SK-N-SH (cell line): ENCODE measurements around the gene VAPB. TPM values are rescaled to one million over a fixed set of nuclear protein-coding genes. Genes with fewer than 3 reads are reported as not detected.

Source experiments
- CTCF ChIA-PET: fragments of 300-600, 350-600 bp; formaldehyde crosslinking; extraction: SDS; loops from one replicate; lab custom pipeline; 2021; lab: Yijun Ruan, JAX
- POLR2A ChIA-PET: fragments of 350-600 bp; sonication (Branson Sonifier 250); formaldehyde crosslinking; extraction: SDS; loops from one replicate; lab custom pipeline; 2020; ENCODE audit warnings: antibody characterized with exemption, inconsistent platforms; lab: Yijun Ruan, JAX
- DNase-seq: peaks from one replicate; pipeline ENCODE4 v3.0.0; 2012
- H2AFZ ChIP-seq: fragments of 200-600 bp; sonication (generic); 2 replicates; pipeline ENCODE4 v1.8.1; 2016; ENCODE audit warnings: antibody characterized with exemption, mild to moderate bottlenecking, low read depth
- H3F3A ChIP-seq: fragments of 200-600 bp; sonication (generic); replicated peaks from 2 replicates; pipeline ENCODE3; 2016; ENCODE audit warnings: antibody characterized with exemption, mild to moderate bottlenecking; ENCODE audit not compliant: insufficient read depth
- H3K27ac ChIP-seq, 2 experiments: fragments of 200-500 bp in 1 of 2; fragments of 200-600 bp in 1 of 2; sonication (Bioruptor generic) in 1 of 2; sonication (generic), shearing (Covaris generic) in 1 of 2; 2 replicates each; pipeline versions ENCODE4 v1.5.1 to v1.6.1; 2014 to 2016; ENCODE audit warnings: low read depth in 2 of 2, inconsistent platforms in 1 of 2, low read length in 1 of 2, mild to moderate bottlenecking in 1 of 2, mixed read lengths in 1 of 2
- H3K27me3 ChIP-seq: fragments of 200-600 bp; sonication (generic), shearing (Covaris generic); 2 replicates; pipeline ENCODE4 v1.6.1; 2016; ENCODE audit warnings: mixed run types; ENCODE audit not compliant: insufficient read depth
- H3K36me3 ChIP-seq, 2 experiments: fragments of 200-500 bp in 1 of 2; fragments of 200-600 bp in 1 of 2; sonication (Bioruptor generic) in 1 of 2; sonication (generic) in 1 of 2; replicated peaks in 1 of 2; 2 replicates each; pipeline versions ENCODE3 to v1.5.1; 2014 to 2016; ENCODE audit warnings: low read length in 1 of 2, mild to moderate bottlenecking in 1 of 2; ENCODE audit not compliant: insufficient read depth in 2 of 2, control insufficient read depth in 1 of 2
- H3K4me1 ChIP-seq, 2 experiments: fragments of 200-500 bp in 1 of 2; fragments of 200-600 bp in 1 of 2; sonication (Bioruptor generic) in 1 of 2; sonication (generic), shearing (Covaris generic) in 1 of 2; 2 replicates each; pipeline versions ENCODE4 v1.5.1 to v1.6.1; 2014 to 2016; ENCODE audit warnings: low read depth in 1 of 2, low read length in 1 of 2, mixed run types in 1 of 2; ENCODE audit not compliant: insufficient read depth in 2 of 2, control insufficient read depth in 1 of 2
- H3K4me2 ChIP-seq: fragments of 200-600 bp; sonication (generic), shearing (Covaris generic); 2 replicates; pipeline ENCODE4 v1.6.1; 2017; ENCODE audit warnings: mixed run types
- H3K4me3 ChIP-seq, 2 experiments: fragments of 200-500 bp in 1 of 2; fragments of 200-600 bp in 1 of 2; sonication (Bioruptor generic) in 1 of 2; sonication (generic), shearing (Covaris generic) in 1 of 2; 2 replicates each; pipeline versions ENCODE4 v1.5.1 to v1.8.1; 2014 to 2016; ENCODE audit warnings: low read depth in 2 of 2, inconsistent platforms in 1 of 2, low read length in 1 of 2, mild to moderate bottlenecking in 1 of 2, mixed read lengths in 1 of 2, moderate library complexity in 1 of 2
- H3K79me2 ChIP-seq: fragments of 200-600 bp; sonication (generic); 2 replicates; pipeline ENCODE4 v1.8.1; 2017; ENCODE audit warnings: mild to moderate bottlenecking; ENCODE audit not compliant: insufficient read depth
- H3K9ac ChIP-seq: fragments of 200-600 bp; sonication (generic); 2 replicates; pipeline ENCODE4 v1.6.1; 2017; ENCODE audit warnings: mixed run types
- H3K9me2 ChIP-seq: fragments of 200-600 bp; sonication (generic); 2 replicates; pipeline ENCODE4 v1.6.1; 2017; ENCODE audit warnings: mixed run types
- H3K9me3 ChIP-seq: fragments of 200-600 bp; sonication (generic); 2 replicates; pipeline ENCODE4 v1.6.1; 2017; ENCODE audit warnings: mixed run types, mild to moderate bottlenecking, moderate library complexity
- H4K20me1 ChIP-seq: fragments of 200-600 bp; sonication (generic); 2 replicates; pipeline ENCODE4 v1.6.1; 2017; ENCODE audit warnings: mild to moderate bottlenecking, mixed run types; ENCODE audit not compliant: insufficient read depth
- CHD2 ChIP-seq: fragments of 150-350 bp; IDR thresholded peaks from 2 replicates; pipeline ENCODE4 v1.6.1; 2018; ENCODE audit warnings: low read length; ENCODE audit not compliant: partially characterized antibody
- EP300 ChIP-seq, 2 experiments: IDR thresholded peaks; 2 replicates each; pipeline versions ENCODE4 v1.4.0 to v1.6.1; 2012; ENCODE audit warnings: borderline replicate concordance in 1 of 2, low read depth in 1 of 2, low read length in 1 of 2
- EZH2phosphoT487 ChIP-seq: fragments of 200-600 bp; sonication (generic); IDR thresholded peaks from 2 replicates; pipeline ENCODE4 v1.6.1; 2017; ENCODE audit warnings: low read depth, mixed run types, mild to moderate bottlenecking, antibody characterized with exemption, moderate library complexity, borderline replicate concordance
- FOSL2 ChIP-seq: IDR thresholded peaks from 2 replicates; pipeline ENCODE4 v1.4.0; 2012; ENCODE audit warnings: low read depth, mild to moderate bottlenecking, moderate library complexity, borderline replicate concordance
- FOXM1 ChIP-seq: IDR thresholded peaks from 2 replicates; pipeline ENCODE4 v1.4.0; 2012; ENCODE audit warnings: low read depth, mild to moderate bottlenecking
- MEF2A ChIP-seq: IDR thresholded peaks from 2 replicates; pipeline ENCODE4 v1.4.0; 2012; ENCODE audit warnings: low read depth, borderline replicate concordance
- NFIC ChIP-seq: IDR thresholded peaks from 2 replicates; pipeline ENCODE4 v1.4.0; 2012; ENCODE audit warnings: borderline replicate concordance
- POLR2AphosphoS5 ChIP-seq: IDR thresholded peaks from 2 replicates; pipeline ENCODE4 v1.6.1; 2012; ENCODE audit warnings: low read depth, low read length
- RAD21 ChIP-seq: IDR thresholded peaks from 2 replicates; pipeline ENCODE4 v1.6.1; 2012; ENCODE audit warnings: mild to moderate bottlenecking, low read length
- RFX5 ChIP-seq: IDR thresholded peaks from 2 replicates; pipeline ENCODE4 v1.6.1; 2012; ENCODE audit warnings: mild to moderate bottlenecking, improper control_type of control experiment, low read length
- RXRA ChIP-seq: IDR thresholded peaks from 2 replicates; pipeline ENCODE4 v1.4.0; 2012; ENCODE audit warnings: low read depth, mild to moderate bottlenecking, borderline replicate concordance
- SIN3A ChIP-seq: IDR thresholded peaks from 2 replicates; pipeline ENCODE4 v1.6.1; 2012; ENCODE audit warnings: low read depth, mild to moderate bottlenecking, low read length, moderate library complexity, borderline replicate concordance
- SMC3 ChIP-seq: IDR thresholded peaks from 2 replicates; pipeline ENCODE4 v1.6.1; 2012; ENCODE audit warnings: low read depth, low read length, improper control_type of control experiment
- TEAD4 ChIP-seq: IDR thresholded peaks from 2 replicates; pipeline ENCODE4 v1.4.0; 2012; ENCODE audit warnings: mild to moderate bottlenecking, borderline replicate concordance; ENCODE audit not compliant: insufficient read depth
- polyA plus RNA-seq, 3 experiments: library from polyadenylated mRNA; depleted of rRNA; stranded (reverse); fragments of >200 nt; gene quantifications; 2 replicates each; pipeline ENCODE4 v1.2.3, GENCODE V29; 2012
- TF ChIP-seq, protein P1 (sequence below): IDR thresholded peaks from 2 replicates; pipeline ENCODE4 v1.4.0; 2012; ENCODE audit warnings: low read depth
- TF ChIP-seq, protein P2 (sequence below): IDR thresholded peaks from 2 replicates; pipeline ENCODE4 v1.4.0; 2012; ENCODE audit warnings: low read depth, borderline replicate concordance
- TF ChIP-seq, protein P3 (sequence below): fragments of 200-600 bp; sonication (generic); IDR thresholded peaks from 2 replicates; pipeline ENCODE4 v1.6.1; 2017; ENCODE audit warnings: antibody characterized with exemption, mild to moderate bottlenecking, moderate library complexity
- TF ChIP-seq, protein P4 (sequence below): IDR thresholded peaks from 2 replicates; pipeline ENCODE4; 2012

The VAPB gene
- polyA plus RNA-seq, 1 of the 3 experiments (the other 2 are of a cell fraction), result 16.9 TPM

DNA sequence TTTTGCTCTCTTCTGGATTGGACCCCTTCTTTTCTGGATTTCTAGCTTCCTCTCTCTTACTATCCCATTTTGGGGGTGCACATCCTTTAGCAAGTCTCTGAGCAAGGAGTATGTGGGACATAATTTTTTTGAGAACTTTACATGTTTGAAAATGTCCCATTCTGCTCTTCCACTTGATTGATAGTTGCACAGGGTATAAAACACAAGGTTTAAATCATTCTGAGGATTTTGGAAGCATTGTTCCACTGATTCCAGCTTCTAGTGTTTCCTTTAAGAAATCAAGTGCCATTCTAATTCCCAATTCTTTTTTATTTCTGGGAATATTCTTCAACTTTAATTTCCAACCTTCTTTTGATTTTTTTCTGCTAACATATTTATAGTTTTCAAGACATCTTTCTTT is 65.4 kb downstream of the VAPB start:
- ChIA-PET POLR2A (interaction anchor here (0.6 kb wide), 2 partner anchors 117 to 237 kb away, joined by 3 read pairs; no protein-coding TSS in a partner anchor), CTCF (no interaction called here)
- Histone ChIP-seq H3K9me2 (no peaks in the 10 kb centered on the region), H3K9ac (no peak overlapping the region), H3K4me3 (no peak overlapping the region), H4K20me1 (no peaks in the 10 kb centered on the region), H3K36me3 (peaks cover 5 to 33% of the 10 kb centered on the region in 2 experiments), H2AFZ (no peak overlapping the region), H3K79me2 (peaks cover 15% of the 10 kb centered on the region; the same call in 1 of the 2 replicates), H3K4me1 (peaks cover 24 to 37% of the 10 kb centered on the region in 2 experiments), H3K27me3 (no peaks in the 10 kb centered on the region), H3F3A (peaks cover 19% of the 10 kb centered on the region), H3K27ac (no peak overlapping the region), H3K9me3 (peaks cover 7% of the 10 kb centered on the region; the same call in 1 of the 2 replicates), H3K4me2 (no peak overlapping the region)
- TF ChIP-seq TEAD4 (no peak), FOXM1 (no peak), NFIC (no peak), FOSL2 (no peak), EZH2phosphoT487 (no peak), MEF2A (no peak), SMC3 (no peak), RAD21 (no peak), SIN3A (no peak), CHD2 (no peak), RXRA (no peak), RFX5 (no peak), EP300 (IDR thresholded peaks at IDR 0.05; ENCODE audit: borderline replicate concordance in 1 of 2, low read depth in 1 of 2, low read length in 1 of 2) (no peak), POLR2AphosphoS5 (no peak)
- TF ChIP-seq, protein P1, sequence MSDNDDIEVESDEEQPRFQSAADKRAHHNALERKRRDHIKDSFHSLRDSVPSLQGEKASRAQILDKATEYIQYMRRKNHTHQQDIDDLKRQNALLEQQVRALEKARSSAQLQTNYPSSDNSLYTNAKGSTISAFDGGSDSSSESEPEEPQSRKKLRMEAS, result no peak
- TF ChIP-seq, protein P2, sequence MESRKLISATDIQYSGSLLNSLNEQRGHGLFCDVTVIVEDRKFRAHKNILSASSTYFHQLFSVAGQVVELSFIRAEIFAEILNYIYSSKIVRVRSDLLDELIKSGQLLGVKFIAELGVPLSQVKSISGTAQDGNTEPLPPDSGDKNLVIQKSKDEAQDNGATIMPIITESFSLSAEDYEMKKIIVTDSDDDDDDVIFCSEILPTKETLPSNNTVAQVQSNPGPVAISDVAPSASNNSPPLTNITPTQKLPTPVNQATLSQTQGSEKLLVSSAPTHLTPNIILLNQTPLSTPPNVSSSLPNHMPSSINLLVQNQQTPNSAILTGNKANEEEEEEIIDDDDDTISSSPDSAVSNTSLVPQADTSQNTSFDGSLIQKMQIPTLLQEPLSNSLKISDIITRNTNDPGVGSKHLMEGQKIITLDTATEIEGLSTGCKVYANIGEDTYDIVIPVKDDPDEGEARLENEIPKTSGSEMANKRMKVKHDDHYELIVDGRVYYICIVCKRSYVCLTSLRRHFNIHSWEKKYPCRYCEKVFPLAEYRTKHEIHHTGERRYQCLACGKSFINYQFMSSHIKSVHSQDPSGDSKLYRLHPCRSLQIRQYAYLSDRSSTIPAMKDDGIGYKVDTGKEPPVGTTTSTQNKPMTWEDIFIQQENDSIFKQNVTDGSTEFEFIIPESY, result no peak
- TF ChIP-seq, protein P3, sequence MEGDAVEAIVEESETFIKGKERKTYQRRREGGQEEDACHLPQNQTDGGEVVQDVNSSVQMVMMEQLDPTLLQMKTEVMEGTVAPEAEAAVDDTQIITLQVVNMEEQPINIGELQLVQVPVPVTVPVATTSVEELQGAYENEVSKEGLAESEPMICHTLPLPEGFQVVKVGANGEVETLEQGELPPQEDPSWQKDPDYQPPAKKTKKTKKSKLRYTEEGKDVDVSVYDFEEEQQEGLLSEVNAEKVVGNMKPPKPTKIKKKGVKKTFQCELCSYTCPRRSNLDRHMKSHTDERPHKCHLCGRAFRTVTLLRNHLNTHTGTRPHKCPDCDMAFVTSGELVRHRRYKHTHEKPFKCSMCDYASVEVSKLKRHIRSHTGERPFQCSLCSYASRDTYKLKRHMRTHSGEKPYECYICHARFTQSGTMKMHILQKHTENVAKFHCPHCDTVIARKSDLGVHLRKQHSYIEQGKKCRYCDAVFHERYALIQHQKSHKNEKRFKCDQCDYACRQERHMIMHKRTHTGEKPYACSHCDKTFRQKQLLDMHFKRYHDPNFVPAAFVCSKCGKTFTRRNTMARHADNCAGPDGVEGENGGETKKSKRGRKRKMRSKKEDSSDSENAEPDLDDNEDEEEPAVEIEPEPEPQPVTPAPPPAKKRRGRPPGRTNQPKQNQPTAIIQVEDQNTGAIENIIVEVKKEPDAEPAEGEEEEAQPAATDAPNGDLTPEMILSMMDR, result no peak
- TF ChIP-seq, protein P4, sequence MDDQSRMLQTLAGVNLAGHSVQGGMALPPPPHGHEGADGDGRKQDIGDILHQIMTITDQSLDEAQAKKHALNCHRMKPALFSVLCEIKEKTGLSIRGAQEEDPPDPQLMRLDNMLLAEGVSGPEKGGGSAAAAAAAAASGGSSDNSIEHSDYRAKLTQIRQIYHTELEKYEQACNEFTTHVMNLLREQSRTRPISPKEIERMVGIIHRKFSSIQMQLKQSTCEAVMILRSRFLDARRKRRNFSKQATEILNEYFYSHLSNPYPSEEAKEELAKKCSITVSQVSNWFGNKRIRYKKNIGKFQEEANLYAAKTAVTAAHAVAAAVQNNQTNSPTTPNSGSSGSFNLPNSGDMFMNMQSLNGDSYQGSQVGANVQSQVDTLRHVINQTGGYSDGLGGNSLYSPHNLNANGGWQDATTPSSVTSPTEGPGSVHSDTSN, result no peak
- no peak for DNase-seq
